IPS DF 6.9 (cell line): ENCODE results near the gene BEND3.
"Not testable (repeated sequence)": the region's sequence is repeated elsewhere in the genome, so short reads cannot be mapped to it uniquely, and the experiment has no call there.

Source experiments
- DNase-seq: peaks from one replicate; pipeline ENCODE4 v3.0.0-alpha.2; 2013; ENCODE audit warnings: low read depth, low spot score
- H3K27ac ChIP-seq: one replicate; pipeline ENCODE4 v1.5.1; 2013; ENCODE audit warnings: low read length, control low read depth
- H3K27me3 ChIP-seq: 2 replicates; pipeline ENCODE4 v1.6.1; 2013; ENCODE audit warnings: mild to moderate bottlenecking, low read length; ENCODE audit not compliant: control insufficient read depth, insufficient read depth
- H3K36me3 ChIP-seq: 2 replicates; pipeline ENCODE4 v1.6.1; 2013; ENCODE audit warnings: low read length; ENCODE audit not compliant: control insufficient read depth, insufficient read depth
- H3K4me1 ChIP-seq: 2 replicates; pipeline ENCODE4 v1.6.1; 2013; ENCODE audit warnings: low read length; ENCODE audit not compliant: control insufficient read depth, insufficient read depth
- H3K4me3 ChIP-seq: 2 replicates; pipeline ENCODE4 v1.5.1; 2013; ENCODE audit warnings: mild to moderate bottlenecking, low read length
- H3K9me3 ChIP-seq: 2 replicates; pipeline ENCODE4 v1.6.1; 2013; ENCODE audit warnings: low read length, inconsistent platforms; ENCODE audit not compliant: control insufficient read depth, insufficient read depth
- WGBS: extraction: QIAGEN DNeasy Blood & Tissue Kit; methylation state at CpG from one replicate; pipeline ENCODE4 v1.1.7; 2013; ENCODE audit warnings: mixed read lengths, missing lambda C conversion rate; ENCODE audit not compliant: insufficient read length, insufficient coverage; 5-methylcytosine and 5-hydroxymethylcytosine counted together

The BEND3 gene

DNA sequence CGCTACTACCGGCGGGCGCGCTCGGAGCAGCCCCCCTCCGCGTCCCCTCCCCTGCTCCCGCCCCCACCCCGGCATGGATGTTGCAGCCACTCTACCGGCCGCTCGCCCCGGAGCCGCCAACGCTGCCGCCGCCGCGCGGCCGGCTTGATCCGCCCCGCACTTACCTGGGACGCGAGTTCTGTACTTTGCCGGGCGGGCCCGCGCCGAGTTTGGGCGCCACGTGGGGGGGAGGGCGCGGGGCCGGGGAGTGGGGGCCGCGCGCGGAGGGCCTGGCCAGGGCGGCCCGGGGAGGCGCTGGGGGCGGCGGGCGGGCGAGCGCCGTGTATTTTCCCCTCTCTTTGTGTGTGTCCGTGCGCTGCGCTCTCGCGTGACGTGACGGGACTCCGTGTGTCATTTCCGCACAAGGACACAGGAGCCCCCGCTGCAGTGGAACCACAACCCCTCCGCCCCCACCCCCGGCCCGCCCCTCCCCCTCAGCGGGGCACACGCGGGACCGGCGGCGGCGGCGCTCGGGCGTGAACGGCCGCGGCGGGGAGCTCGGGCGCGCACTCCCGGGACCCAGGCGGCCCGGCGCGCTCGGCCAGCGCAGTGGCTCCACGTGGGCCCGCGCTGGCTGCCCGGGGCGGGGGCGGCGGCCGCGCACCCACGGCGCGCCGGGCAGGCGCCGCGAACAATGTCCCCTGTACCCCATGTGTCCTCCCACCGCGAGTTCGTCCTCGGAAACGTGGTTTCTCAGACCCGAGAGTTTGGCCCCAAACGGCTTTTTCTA is at the start of gene BEND3:
Gene BEND3 (minus strand): TSS at position 590 of the 769 bp plus-strand sequence. CDS start 16,230 bp downstream, outside the sequence.
- Histone ChIP-seq H3K36me3 (no peaks in the 10 kb centered on the region), H3K4me1 (peaks cover 4% of the 10 kb centered on the region), H3K27ac (peak within 1 kb of the TSS; percentile 3), H3K27me3 (no peaks in the 10 kb centered on the region), H3K9me3 (no peaks in the 10 kb centered on the region), H3K4me3 (peak within 1 kb of the TSS; percentile 77; the same call in 1 of the 2 replicates)
- WGBS, result no CpG with 5 or more reads among the region's 109 CpGs
- DNase-seq, result no peak

DNA sequence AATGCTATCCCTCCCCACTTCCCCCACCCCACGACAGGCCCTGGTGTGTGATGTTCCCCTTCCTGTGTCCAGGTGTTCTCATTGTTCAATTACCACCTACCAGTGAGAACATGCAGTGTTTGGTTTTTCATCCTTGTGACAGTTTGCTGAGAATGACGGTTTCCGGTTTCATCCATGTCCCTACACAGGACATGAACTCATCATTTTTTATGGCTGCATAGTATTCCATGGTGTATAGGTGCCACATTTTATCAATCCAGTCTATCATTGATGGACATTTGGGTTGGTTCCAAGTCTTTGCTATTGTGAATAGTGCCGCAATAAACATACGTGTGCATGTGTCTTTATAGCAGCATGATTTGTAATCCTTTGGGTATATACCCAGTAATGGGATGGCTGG is 49.0 kb upstream of the BEND3 start:
- H3K4me3 ChIP-seq, DNase-seq, H3K4me1 ChIP-seq, H3K36me3 ChIP-seq, H3K9me3 ChIP-seq, H3K27me3 ChIP-seq, H3K27ac ChIP-seq: not testable (repeated sequence)
- no CpG with 5 or more reads among the region's 5 CpGs for WGBS

DNA sequence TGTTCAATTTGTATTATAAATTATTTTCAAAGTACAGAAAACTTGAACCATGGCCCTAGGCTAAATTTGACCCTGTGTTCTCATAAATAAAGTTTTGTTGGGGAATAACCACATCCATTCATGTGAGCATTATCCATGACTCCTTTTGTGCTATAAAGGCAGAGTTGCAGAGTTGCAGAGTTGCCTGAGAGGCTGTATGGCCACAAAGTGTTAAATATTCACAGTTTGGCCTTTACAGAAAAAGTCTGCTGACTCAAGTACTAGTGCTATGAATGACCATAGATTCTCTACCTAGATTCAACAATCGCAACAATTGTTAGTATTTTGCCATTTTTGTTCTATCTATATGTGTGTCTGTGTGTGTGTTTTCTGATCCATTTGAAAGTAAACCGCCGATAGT is 46.2 kb upstream of the BEND3 start:
- Histone ChIP-seq H3K36me3 (no peaks in the 10 kb centered on the region), H3K4me3 (no peak overlapping the region), H3K27ac (no peak overlapping the region), H3K9me3 (no peaks in the 10 kb centered on the region), H3K27me3 (no peaks in the 10 kb centered on the region), H3K4me1 (no peaks in the 10 kb centered on the region)
- no CpG with 5 or more reads among the region's 3 CpGs for WGBS
- no peak for DNase-seq

DNA sequence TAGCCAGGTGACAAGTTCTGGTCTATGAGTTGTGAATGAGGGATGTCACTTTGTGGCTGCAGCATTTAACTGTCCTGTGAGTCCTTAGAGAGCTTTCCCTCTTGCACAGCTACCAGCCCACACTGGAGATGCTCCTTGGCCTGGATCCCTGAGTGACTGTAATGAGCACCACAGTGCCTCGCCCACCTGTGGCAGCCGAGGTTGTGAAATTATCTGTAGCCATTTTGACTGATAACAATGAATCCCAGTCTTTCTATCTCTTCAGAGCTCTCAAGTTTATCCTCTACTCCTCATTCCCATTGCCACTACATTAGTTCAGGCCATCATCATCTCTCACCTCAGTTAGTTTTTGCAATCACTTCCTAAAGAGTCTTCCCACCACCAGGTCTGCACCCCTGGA is 41.3 kb upstream of the BEND3 start:
- H3K4me3 ChIP-seq, result no peak overlapping the region
- H3K4me1 ChIP-seq, result no peaks in the 10 kb centered on the region
- no peaks in the 10 kb centered on the region for H3K36me3 ChIP-seq
- H3K9me3 ChIP-seq, result no peaks in the 10 kb centered on the region
- no peak overlapping the region for H3K27ac ChIP-seq
- no peaks in the 10 kb centered on the region for H3K27me3 ChIP-seq
- DNase-seq, result no peak
- WGBS, result no CpG with 5 or more reads among the region's 2 CpGs

DNA sequence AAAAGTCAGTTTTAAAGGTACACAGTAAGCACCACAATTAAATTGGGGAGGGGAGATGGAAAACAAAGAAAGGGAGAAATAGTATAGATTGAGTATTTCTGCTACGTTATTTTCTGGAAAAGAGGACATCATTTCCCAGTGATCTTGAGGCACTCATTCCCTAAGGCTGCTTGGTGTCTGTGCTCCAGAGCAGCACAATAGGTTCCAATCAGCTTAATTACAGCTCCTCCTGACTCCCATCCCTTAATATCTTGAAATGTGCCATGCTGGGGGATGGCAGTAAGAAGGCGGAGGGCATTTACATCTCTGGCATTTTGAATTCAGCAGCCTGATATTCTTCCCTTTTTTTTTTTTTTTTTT is 39.5 kb upstream of the BEND3 start:
- Histone ChIP-seq H3K27ac (no peak overlapping the region), H3K4me1 (no peaks in the 10 kb centered on the region), H3K36me3 (no peaks in the 10 kb centered on the region), H3K4me3 (no peak overlapping the region), H3K27me3 (no peaks in the 10 kb centered on the region), H3K9me3 (no peaks in the 10 kb centered on the region)
- DNase-seq, result no peak
- WGBS, result no CpG with 5 or more reads among the region's 2 CpGs

DNA sequence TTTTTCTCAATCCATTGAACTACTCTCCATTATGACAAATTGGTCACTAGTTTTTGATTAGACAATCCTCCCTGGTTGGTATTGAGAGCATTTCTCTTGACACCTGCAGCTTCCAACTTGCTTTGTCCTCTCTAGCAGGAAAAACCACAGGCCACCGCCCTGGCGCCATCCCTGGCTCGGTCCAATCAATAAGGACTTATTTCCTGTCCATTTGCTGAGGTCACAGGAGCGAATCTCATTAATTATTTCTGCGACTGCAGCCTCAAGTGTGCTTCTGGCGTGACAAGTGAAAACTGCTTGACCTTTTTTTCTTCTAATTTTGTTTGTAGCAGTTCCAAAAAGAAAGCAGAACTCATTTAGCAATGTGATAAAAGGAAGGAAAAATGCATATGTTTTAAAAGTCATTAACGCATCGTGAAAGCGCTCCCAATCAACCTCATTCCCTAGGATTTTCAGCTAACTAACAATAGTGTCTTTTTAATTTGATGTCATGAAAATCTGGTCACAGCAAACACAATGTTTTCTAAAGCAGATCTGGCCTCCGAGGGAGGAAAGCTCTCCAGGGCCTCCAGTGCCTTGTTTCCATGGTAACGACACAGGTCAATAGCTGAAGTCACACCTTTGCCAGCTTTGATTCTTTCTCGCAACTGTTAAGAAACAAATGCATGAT is 39.0 kb upstream of the BEND3 start:
- Histone ChIP-seq H3K4me3 (no peak overlapping the region), H3K4me1 (no peaks in the 10 kb centered on the region), H3K27me3 (no peaks in the 10 kb centered on the region), H3K36me3 (no peaks in the 10 kb centered on the region), H3K27ac (no peak overlapping the region), H3K9me3 (no peaks in the 10 kb centered on the region)
- peak; percentile 58 for DNase-seq
- WGBS, result no CpG with 5 or more reads among the region's 12 CpGs

DNA sequence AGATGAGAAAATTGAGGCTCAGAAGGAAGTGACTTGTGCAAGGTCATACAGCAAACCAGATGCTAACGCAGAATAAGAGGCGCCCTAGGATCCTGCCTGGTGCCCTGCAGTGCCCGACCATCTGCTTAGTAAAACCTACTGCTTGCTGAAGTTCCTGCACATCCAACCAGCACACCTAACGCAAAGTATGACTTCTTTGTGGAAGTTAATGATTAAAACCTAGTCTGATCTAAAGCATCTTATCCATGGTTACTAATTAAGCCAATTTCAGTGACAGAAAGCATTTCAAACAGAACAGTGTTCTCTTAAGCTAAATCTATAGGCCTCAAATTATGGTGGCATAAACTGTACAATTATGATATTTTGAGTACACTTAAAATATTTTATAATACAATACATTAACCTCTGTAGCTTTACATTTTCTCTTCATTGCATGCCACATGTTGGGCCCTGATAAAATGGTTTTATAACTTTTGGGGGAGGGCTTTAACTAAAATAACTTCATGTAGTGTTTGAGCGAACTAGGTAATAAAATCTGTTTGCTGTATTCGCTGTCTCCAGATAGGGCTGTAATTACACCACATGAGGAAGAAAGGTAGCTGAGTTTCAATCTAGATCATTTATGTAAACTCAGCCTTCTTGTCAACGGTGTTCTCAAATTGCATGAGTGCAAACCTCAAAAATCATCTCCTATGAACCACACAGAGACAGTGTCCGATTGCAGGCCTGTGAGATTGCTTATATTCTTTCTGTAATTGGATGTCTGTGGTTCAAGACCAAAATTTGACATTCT is 37.5 kb upstream of the BEND3 start:
- no peak for DNase-seq
- H3K27me3 ChIP-seq, result no peaks in the 10 kb centered on the region
- WGBS, result no CpG with 5 or more reads among the region's 8 CpGs
- no peaks in the 10 kb centered on the region for H3K4me1 ChIP-seq
- H3K4me3 ChIP-seq, result no peak overlapping the region
- H3K36me3 ChIP-seq, result no peaks in the 10 kb centered on the region
- no peak overlapping the region for H3K27ac ChIP-seq
- no peaks in the 10 kb centered on the region for H3K9me3 ChIP-seq

GRCh38 chr6:107144666-107145065 is 29.4 kb upstream of the BEND3 start:
- no peaks in the 10 kb centered on the region for H3K4me1 ChIP-seq
- H3K27ac ChIP-seq, result no peak overlapping the region
- no peak for DNase-seq
- no peaks in the 10 kb centered on the region for H3K36me3 ChIP-seq
- H3K4me3 ChIP-seq, result no peak overlapping the region
- H3K9me3 ChIP-seq, result no peaks in the 10 kb centered on the region
- no CpG with 5 or more reads among the region's 4 CpGs for whole genome bisulfite sequencing
- H3K27me3 ChIP-seq, result no peaks in the 10 kb centered on the region

- Histone ChIP-seq H3K9me3 (no peaks in the 10 kb centered on the region), H3K4me3 (no peak overlapping the region), H3K27me3 (no peaks in the 10 kb centered on the region), H3K27ac (no peak overlapping the region), H3K36me3 (no peaks in the 10 kb centered on the region), H3K4me1 (no peaks in the 10 kb centered on the region)
- DNase-seq, result no peak
These were observed 28.7 kb upstream of the BEND3 start for GRCh38 chr6:107144014-107144413.

DNA sequence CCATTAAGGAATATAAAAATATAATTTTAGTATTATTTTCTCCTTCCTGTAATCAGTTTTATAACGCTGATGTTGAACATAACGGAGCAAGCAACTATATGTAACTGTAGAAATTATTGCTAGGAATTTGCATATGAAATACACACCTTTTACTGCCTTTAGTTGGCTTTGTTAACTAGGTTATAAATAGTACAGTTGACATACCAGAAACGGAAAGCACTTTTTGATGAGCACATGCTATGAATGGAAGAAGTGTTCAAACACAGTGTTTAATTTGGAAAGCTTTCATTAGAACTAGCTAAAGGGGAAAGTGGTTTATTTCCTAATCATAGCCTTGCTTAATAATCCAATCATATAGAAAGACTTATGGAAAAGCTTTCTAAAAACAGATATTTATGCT is 25.3 kb upstream of the BEND3 start:
- Histone ChIP-seq H3K4me1 (no peaks in the 10 kb centered on the region), H3K27ac (no peak overlapping the region), H3K27me3 (no peaks in the 10 kb centered on the region), H3K4me3 (no peak overlapping the region), H3K36me3 (no peaks in the 10 kb centered on the region), H3K9me3 (no peaks in the 10 kb centered on the region)
- no CpG with 5 or more reads among the region's 3 CpGs for WGBS
- no peak for DNase-seq
